ENCODE measurements around the gene ITCH.
"Not testable (repeated sequence)": the region's sequence is repeated elsewhere in the genome, so short reads cannot be mapped to it uniquely, and the experiment has no call there.

The ITCH gene

DNA sequence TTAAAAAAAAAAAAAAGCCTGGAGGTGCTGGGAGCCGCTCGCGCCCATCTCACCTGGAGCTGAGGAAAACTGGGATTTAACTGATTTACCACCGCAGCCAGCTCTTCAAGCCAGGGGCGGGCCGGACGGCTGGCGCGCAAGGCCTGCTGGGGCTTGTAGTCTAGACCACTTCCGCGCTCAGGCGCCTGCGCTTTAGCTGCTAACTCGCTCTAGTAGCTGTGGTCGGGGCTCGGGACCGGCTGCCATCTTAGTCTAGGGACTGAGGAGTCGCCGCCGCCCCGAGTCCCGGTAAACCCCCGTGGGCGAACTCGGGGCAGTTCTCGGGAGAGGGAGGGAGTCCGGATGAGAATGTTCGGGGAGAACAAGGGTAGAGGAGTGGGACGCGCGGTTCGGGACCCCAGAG lies at the start of gene ITCH:
TSS of gene ITCH (plus strand) at position 212 of the 403 bp plus-strand sequence. CDS start 30,539 bp downstream, outside the sequence.
- DNase-seq: peak; percentile 93 to 97

GRCh38 chr20:34315236-34315635 lies 47.8 kb upstream of the ITCH start:
- no peak for DNase-seq

- no peak for DNase-seq
These were observed 46.8 kb upstream of the ITCH start for GRCh38 chr20:34316196-34316814.

DNA sequence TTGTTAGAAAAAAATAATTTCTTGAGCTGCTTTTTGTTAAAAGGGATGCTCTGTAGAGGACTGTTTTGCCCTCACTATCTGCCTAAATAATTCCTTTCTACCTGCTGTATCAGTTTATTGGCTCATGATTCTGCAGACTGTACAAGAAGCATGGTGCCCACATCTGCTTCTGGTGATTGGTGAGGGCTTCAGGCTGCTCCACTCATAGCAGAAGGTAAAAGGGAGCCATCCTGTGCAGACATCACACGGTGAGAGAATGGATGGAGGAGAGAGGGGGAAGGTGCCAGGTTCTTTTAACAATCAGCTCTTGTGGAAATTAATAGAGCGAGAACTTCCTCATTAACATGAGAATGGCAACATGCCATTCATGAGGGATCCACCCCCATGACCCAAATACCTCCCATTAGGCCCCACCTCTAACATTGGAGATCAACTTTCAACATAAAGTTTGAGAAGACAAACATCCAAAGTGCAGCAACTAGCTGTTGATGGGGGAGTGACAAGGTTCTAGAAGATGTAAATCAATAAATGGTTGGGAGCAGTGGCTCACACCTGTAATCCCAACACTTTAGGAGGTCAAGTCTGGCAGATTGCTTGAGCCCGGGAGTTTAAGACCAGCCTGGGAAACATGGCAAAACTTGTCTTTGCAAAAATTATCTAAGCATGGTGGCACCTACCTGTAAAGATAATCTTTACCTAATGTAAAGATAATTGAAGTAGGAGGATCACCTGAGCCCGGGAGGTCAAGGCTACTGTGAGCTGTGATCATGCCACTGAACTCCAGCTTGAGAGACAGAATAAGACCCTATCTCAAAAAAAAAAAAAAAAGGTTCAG lies 44.2 kb upstream of the ITCH start:
- DNase-seq: no peak

DNA sequence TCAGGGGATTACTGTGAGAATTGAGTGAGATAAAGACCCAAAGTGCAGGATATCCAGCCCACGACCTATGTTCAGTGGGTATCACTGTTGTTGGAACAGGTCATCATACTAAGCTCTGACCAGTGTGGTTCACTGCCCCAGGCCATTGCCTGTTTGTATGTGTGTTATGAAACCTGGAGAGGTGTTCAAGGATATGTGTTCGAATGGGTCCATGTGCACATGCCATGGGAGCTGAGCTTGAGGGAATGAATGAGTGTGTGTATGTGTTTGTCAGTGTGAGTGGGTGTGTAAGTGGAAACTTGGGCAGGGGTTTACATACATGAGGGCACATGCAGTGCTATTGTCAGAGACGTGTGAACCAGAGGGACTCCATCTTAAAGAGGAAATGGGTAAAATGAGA lies 42.2 kb upstream of the ITCH start:
- DNase-seq: no peak

- DNase-seq: no peak
These were observed 40.6 kb upstream of the ITCH start for GRCh38 chr20:34322267-34323105.

DNA sequence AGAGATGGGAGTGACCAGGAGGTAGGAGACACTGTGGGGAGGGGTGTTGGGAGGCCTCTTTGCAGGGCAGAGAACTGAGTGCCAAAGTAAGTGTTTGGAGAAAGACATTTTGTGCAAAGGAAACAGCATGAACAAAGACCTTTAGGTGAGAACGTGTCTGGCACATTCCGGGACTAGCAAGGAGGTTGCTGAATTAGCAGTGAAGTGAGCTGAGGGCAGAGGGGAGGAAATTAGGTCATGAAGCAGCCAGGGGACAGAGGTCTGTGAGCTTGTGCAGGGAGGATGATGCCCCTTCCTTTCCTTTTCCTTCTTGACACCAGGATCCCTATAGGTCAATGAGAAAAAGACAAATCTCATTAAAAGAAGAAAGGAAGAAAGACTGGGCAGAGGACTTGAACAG lies 38.5 kb upstream of the ITCH start:
- no peak for DNase-seq

DNA sequence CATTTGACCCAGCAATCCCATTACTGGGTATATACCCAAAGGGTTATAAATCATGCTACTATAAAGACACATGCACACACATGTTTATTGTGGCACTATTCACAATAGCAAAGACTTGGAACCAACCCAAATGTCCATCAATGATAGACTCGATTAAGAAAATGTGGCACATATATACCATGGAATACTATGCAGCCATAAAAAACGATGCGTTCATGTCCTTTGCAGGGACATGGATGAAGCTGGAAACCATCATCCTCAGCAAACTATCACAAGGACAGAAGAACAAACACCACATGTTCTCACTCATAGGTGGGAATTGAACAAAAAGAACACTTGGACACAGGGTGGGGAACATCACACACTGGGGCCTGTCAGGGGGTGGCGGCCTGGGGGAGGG lies 34.9 kb upstream of the ITCH start:
- DNase-seq: not testable (repeated sequence)

GRCh38 chr20:34328928-34329677 lies 34.0 kb upstream of the ITCH start:
- no peak for DNase-seq

- DNase-seq: not testable (repeated sequence)
These were observed 32.1 kb upstream of the ITCH start for GRCh38 chr20:34330861-34331544.

- no peak for DNase-seq
These were observed 31.2 kb upstream of the ITCH start for GRCh38 chr20:34331838-34332237.

DNA sequence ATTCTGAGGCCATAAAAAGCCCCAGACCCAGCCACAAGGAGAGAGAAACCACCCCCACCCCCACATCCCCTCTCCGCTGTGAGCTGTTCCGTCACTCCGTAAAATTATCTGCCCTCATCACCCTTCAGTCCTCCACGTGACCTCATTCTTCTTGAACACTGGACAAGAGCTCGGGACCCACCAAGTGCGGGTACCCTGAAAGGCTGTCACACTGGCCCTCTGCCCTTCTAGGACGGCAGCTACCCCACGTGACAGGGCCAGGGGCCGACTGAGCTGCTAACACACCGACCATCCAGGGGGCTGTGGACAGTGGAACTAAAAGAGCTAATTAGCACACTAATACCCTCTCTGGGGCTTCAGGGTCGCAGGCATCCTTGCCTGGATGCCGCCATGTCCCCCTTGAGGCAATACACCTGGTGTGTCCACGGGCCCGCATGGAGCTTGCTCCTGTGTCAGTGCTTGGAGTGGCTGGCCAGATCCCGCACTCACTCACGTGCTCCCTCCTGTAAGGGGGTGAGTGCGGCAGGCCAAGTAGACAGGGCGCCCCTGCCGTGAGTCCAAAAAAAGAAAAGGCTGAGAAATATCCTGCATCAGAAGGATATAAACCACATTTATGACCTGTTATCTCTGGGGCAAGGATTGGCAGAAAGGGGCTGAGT lies 30.7 kb upstream of the ITCH start:
- DNase-seq: no peak

DNA sequence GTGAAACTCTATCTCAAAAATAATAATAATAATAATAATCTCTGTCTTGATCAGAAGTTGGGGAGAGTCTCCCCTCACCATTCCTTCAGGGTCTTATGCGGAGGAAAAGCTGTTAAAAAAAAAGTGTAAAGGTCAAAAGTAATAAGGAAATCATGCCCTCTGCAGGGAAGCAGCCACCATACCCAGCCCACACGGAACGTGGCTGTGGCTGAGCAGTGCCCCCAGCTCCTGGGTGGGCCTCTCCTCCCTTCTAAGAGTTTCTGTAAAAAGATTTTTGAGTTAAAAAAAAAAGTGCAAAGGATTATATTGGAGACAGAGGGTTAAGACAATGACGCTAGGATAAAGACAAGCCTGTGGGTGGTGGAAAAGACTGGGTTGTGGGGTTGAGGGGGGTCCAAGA lies 29.3 kb upstream of the ITCH start:
- no peak for DNase-seq

GRCh38 chr20:34334654-34335407 lies 28.2 kb upstream of the ITCH start:
- DNase-seq: no peak

DNA sequence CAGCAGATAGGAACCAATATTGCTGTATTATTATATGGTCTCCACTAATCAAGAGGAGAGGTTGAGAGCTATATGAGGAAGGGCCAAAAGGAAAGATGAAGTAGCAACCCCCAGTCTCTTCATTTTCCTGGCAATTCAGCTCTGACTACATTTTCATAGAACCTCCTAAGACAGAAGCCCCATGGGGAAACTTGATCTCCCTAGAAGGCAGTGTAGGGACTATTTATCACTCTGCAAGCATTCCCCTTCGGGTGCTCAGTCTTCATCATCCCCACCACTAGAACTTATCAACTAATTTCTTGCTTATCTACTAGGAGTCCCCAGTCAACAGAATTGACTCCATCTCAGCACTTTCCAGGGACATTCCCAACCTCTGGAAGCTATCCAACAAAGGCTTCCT lies 25.5 kb upstream of the ITCH start:
- no peak for DNase-seq

DNA sequence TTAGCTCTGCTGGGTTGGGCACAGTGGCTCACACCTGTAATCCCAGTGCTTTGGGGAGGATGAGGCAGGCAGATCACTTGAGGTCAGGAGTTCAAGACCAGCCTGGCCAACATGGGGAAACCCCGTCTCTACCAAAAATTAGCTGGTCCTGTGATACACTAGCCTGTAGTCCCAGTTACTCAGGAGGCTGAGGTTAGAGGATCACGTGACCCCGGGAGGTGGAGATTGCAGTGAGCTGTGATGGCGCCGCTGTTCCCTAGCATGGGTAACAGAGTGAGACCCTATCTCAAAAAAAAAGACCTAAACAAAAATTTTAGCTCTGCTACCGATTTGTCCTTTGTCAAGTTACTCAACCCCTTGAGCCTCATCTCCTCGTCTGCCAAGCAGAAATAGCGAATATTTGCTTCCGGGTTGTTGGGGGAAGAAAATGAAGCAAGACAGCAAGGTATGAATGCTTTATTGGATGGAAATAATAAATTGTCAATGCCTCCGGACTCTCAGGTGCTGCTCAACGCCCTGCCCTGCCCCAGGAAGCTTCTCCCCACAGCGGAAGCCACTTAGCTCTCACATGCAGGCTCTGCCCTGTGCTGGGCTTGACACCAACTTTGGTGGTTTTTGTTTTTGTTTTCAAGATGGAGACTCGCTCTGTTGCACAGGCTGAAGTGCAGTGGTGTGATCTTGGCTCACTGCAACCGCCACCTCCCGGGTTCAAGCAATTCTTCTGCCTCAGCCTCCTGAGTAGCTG lies 24.9 kb upstream of the ITCH start:
- DNase-seq: no peak

- DNase-seq: not testable (repeated sequence)
These were observed 22.3 kb upstream of the ITCH start for GRCh38 chr20:34340726-34341125.

GRCh38 chr20:34341199-34341598 lies 21.9 kb upstream of the ITCH start:
- DNase-seq: not testable (repeated sequence)

DNA sequence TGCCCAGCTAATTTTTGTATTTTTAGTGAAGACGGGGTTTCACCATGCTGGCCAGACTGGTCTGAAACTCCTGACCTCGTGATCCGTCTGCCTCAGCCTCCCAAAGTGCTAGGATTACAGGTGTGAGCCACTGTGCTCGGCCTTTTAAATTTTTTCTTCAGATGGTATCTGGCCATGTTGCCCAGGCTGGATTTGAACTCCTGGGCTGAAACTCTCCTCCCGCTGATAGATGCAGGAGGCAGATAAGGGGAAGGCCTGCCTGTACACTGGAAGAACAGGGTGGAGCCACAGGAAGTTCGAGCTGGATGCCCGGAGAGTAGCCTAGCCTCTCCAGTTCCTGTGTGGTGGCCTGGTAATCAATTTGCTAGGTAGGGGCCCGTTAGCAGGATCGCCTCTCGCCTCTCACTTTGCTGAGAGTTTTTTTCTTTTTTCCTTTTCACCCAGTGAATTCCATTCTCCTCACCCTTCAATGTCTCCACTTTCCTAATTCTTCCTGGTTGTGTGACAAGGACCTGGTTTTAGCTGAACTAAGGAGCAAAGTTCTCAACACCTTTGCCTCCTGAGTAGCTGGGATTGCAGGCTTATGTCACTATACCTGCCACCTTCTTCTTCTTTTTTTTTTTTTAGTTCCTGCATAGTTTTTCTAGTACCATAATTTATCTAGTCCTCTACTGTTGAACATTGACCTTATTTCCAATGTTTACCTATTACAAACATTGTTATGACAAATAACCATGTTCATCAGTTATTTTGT lies 19.4 kb upstream of the ITCH start:
- DNase-seq: no peak
